ENCODE results near the gene YWHAG.

DNA sequence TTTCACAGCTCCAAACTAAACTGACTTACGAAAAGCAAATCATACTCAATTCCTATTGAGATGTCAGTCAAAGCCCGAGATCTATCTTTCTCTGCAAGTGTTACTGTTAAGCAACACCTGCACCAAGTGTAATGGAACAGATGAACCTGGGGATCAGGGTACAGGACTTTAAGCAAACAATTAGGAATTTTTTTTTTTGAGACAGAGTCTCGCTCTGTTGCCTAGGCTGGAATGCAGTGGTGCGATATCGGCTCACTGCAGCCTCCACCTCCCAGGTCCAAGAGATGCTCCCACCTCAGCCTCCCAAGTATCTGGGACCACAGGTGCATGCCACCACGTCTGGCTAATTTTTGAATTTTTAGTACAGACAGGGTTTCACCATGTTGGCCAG is 14.9 kb downstream of the YWHAG start:
- TF ChIP-seq, protein P1, sequence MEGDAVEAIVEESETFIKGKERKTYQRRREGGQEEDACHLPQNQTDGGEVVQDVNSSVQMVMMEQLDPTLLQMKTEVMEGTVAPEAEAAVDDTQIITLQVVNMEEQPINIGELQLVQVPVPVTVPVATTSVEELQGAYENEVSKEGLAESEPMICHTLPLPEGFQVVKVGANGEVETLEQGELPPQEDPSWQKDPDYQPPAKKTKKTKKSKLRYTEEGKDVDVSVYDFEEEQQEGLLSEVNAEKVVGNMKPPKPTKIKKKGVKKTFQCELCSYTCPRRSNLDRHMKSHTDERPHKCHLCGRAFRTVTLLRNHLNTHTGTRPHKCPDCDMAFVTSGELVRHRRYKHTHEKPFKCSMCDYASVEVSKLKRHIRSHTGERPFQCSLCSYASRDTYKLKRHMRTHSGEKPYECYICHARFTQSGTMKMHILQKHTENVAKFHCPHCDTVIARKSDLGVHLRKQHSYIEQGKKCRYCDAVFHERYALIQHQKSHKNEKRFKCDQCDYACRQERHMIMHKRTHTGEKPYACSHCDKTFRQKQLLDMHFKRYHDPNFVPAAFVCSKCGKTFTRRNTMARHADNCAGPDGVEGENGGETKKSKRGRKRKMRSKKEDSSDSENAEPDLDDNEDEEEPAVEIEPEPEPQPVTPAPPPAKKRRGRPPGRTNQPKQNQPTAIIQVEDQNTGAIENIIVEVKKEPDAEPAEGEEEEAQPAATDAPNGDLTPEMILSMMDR (IDR thresholded peaks at IDR 0.05): no peak
- TF ChIP-seq POLR2A (IDR thresholded peaks at IDR 0.05): no peak

Measured in Peyer's patch (tissue), 4 donors.